Thyroid gland (tissue), 4 donors: ENCODE results near the gene MGMT.

Experiments
- POLR2A ChIP-seq, 2 donors: fragments of 450-650 bp; IDR thresholded peaks; one replicate each; pipeline ENCODE4 v1.6.1; 2017; ENCODE audit warnings: antibody characterized with exemption in 2 of 2, mild to moderate bottlenecking in 2 of 2, moderate library complexity in 1 of 2
- TF ChIP-seq, protein P1 (sequence below), 6 experiments: fragments of 200-600 bp in 3 of 6; fragments of 450-650 bp in 3 of 6; sonication (generic) in 3 of 6; IDR thresholded peaks; one replicate each; pipeline ENCODE4 v1.5.1; 2016 to 2019; ENCODE audit warnings: antibody characterized with exemption in 6 of 6, mild to moderate bottlenecking in 2 of 6, inconsistent platforms in 1 of 6, moderate library complexity in 1 of 6

DNA sequence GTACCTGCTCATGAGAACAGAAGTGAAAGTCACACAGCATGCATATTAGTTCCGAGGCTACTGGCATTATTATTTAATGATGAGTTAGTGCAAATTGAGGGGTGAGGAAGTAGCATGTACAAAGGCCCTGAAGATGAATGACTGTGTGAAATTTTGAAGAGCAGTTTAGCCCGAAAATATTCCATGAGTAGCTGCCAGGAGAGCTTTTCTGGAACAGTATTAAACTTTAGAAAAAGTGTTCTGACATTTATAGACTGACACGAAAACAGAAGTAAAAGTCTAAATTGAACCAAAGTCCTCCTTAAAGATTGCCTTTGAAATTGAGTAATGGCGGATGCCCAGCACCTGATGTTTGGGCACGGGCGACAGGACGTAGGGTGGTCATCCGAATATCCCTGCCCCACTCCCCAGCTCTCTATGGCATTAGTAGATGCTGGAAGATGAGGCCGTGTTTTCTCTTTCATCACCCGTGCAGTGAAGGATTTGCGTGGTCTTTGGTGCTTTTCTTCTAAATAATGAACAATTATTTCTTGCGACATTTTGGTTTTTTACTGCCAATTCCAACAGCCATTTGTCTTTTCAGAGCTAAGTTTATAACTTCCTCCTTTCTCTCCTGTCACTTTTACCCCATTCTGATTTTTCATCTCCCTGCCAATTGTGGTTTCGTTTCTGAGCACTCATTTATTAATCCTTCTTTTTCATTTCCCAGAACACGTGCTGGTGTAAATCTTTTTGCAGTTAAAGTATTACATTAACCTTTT lies 192.6 kb downstream of the MGMT start:
- TF ChIP-seq, protein P1, sequence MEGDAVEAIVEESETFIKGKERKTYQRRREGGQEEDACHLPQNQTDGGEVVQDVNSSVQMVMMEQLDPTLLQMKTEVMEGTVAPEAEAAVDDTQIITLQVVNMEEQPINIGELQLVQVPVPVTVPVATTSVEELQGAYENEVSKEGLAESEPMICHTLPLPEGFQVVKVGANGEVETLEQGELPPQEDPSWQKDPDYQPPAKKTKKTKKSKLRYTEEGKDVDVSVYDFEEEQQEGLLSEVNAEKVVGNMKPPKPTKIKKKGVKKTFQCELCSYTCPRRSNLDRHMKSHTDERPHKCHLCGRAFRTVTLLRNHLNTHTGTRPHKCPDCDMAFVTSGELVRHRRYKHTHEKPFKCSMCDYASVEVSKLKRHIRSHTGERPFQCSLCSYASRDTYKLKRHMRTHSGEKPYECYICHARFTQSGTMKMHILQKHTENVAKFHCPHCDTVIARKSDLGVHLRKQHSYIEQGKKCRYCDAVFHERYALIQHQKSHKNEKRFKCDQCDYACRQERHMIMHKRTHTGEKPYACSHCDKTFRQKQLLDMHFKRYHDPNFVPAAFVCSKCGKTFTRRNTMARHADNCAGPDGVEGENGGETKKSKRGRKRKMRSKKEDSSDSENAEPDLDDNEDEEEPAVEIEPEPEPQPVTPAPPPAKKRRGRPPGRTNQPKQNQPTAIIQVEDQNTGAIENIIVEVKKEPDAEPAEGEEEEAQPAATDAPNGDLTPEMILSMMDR (IDR thresholded peaks at IDR 0.05) = no peak
- TF ChIP-seq POLR2A (IDR thresholded peaks at IDR 0.05) = no peak
